ENCODE measurements around the gene DAB1. TPM values are rescaled to one million over a fixed set of nuclear protein-coding genes. Genes with fewer than 3 reads are reported as not detected.

The DAB1 gene
- total RNA-seq, 6 experiments from 2014 or later = 0.13 to 1.2 (median 0.23) TPM

GRCh38 chr1:57423135-57423655, 665 bp downstream of the DAB1 start:
- DNase-seq = no peak
- peak overlapping the region; percentile 86 for H3K4me3 Mint-ChIP-seq
- H3K27ac Mint-ChIP-seq = no peak overlapping the region
- no peak for TF ChIP-seq CTCF (IDR thresholded peaks at IDR 0.05)
- no peaks in the 10 kb centered on the region for H3K9me3 Mint-ChIP-seq
- peaks cover 21% of the 10 kb centered on the region for H3K4me1 Mint-ChIP-seq (ENCODE audit: low read depth)
- peaks cover 33% of the 10 kb centered on the region for H3K27me3 Mint-ChIP-seq (ENCODE audit: insufficient read depth)
- H3K36me3 Mint-ChIP-seq (ENCODE audit: low read depth) = no peaks in the 10 kb centered on the region

GRCh38 chr1:57422271-57423134, 1.4 kb downstream of the DAB1 start:
- no peak overlapping the region for H3K27ac Mint-ChIP-seq
- DNase-seq = no peak
- H3K4me3 Mint-ChIP-seq = peak overlapping the region; percentile 86
- TF ChIP-seq CTCF (IDR thresholded peaks at IDR 0.05) = peak; percentile 43; the same call in 1 of the 2 replicates
- H3K4me1 Mint-ChIP-seq (ENCODE audit: low read depth) = peaks cover 21% of the 10 kb centered on the region
- peaks cover 33% of the 10 kb centered on the region for H3K27me3 Mint-ChIP-seq (ENCODE audit: insufficient read depth)
- no peaks in the 10 kb centered on the region for H3K36me3 Mint-ChIP-seq (ENCODE audit: low read depth)
- no peaks in the 10 kb centered on the region for H3K9me3 Mint-ChIP-seq

GRCh38 chr1:57421806-57422205, 2.1 kb downstream of the DAB1 start:
- Mint-ChIP-seq H3K9me3 (no peaks in the 10 kb centered on the region), H3K36me3 (ENCODE audit: low read depth) (no peaks in the 10 kb centered on the region), H3K27ac (no peak overlapping the region), H3K4me3 (peak overlapping the region; percentile 86; the same call in 1 of the 2 replicates), H3K4me1 (ENCODE audit: low read depth) (peaks cover 21% of the 10 kb centered on the region), H3K27me3 (ENCODE audit: insufficient read depth) (peaks cover 33% of the 10 kb centered on the region)
- no peak for TF ChIP-seq CTCF (IDR thresholded peaks at IDR 0.05)
- no peak for DNase-seq

- Mint-ChIP-seq H3K4me1 (ENCODE audit: low read depth) (peaks cover 21% of the 10 kb centered on the region), H3K27me3 (ENCODE audit: insufficient read depth) (peaks cover 33% of the 10 kb centered on the region), H3K4me3 (no peak overlapping the region), H3K27ac (no peak overlapping the region), H3K9me3 (no peaks in the 10 kb centered on the region), H3K36me3 (ENCODE audit: low read depth) (no peaks in the 10 kb centered on the region)
- no peak for DNase-seq
- TF ChIP-seq CTCF (IDR thresholded peaks at IDR 0.05) = no peak
Observed at GRCh38 chr1:57420981-57421785, 2.7 kb downstream of the DAB1 start.

- H3K4me1 Mint-ChIP-seq (ENCODE audit: low read depth) = peaks cover 15% of the 10 kb centered on the region
- H3K27ac Mint-ChIP-seq = no peak overlapping the region
- no peak for DNase-seq
- H3K27me3 Mint-ChIP-seq (ENCODE audit: insufficient read depth) = peaks cover 23% of the 10 kb centered on the region; the same call in 1 of the 2 replicates
- H3K9me3 Mint-ChIP-seq = no peaks in the 10 kb centered on the region
- no peaks in the 10 kb centered on the region for H3K36me3 Mint-ChIP-seq (ENCODE audit: low read depth)
- no peak for TF ChIP-seq CTCF (IDR thresholded peaks at IDR 0.05)
- no peak overlapping the region for H3K4me3 Mint-ChIP-seq
Observed at GRCh38 chr1:57418971-57419370, 4.9 kb downstream of the DAB1 start.

Measured in HFFc6 (cell line).